Psoas muscle (tissue), 8 donors: Measurements from ENCODE around the gene RETREG2. TPM values are rescaled to one million over a fixed set of nuclear protein-coding genes. Genes with fewer than 3 reads are reported as not detected.

Experiments used
- ATAC-seq, 4 donors: fragments of 200-7000 bp; cut with Tn5 transposase; one replicate each; pipeline ENCODE4 v1.9.1; 2020; ENCODE audit warnings: moderate library complexity in 3 of 4, mild to moderate bottlenecking in 2 of 4
- DNase-seq, 2 donors: peaks; one replicate each; pipeline ENCODE4 v3.0.0-alpha.2; 2020
- H3K27ac ChIP-seq: fragments of 200-600 bp; one replicate; pipeline ENCODE4 v1.8.0; 2022
- H3K27me3 ChIP-seq, 3 donors: fragments of 200-600 bp in 1 of 3; one replicate each; pipeline versions ENCODE4 v1.6.1 to v1.8.0; 2013 to 2022; ENCODE audit warnings: low read length in 2 of 3, mild to moderate bottlenecking in 2 of 3, moderate library complexity in 1 of 3; ENCODE audit not compliant: insufficient read depth in 3 of 3
- H3K36me3 ChIP-seq, 2 donors: fragments of 200-600 bp in 1 of 2; one replicate each; pipeline versions ENCODE4 v1.6.1 to v1.8.0; 2013 to 2022; ENCODE audit warnings: low read depth in 1 of 2, mild to moderate bottlenecking in 1 of 2, moderate library complexity in 1 of 2; ENCODE audit not compliant: insufficient read depth in 1 of 2
- H3K4me1 ChIP-seq: fragments of 200-600 bp; one replicate; pipeline ENCODE4 v1.8.0; 2022
- H3K4me3 ChIP-seq: fragments of 200-600 bp; one replicate; pipeline ENCODE4 v1.8.0; 2022; ENCODE audit warnings: mild to moderate bottlenecking
- H3K9me3 ChIP-seq: fragments of 200-600 bp; one replicate; pipeline ENCODE4 v1.8.0; 2022
- WGBS, 3 donors: extraction: QIAGEN DNeasy Blood & Tissue Kit; methylation state at CpG; one replicate each; pipeline versions ENCODE4 v1.1.6 to v1.1.7; 2013; 5-methylcytosine and 5-hydroxymethylcytosine counted together
- intact Hi-C, 2 donors: fragments of 100-400 bp; cut with DNase I; formaldehyde crosslinking; loops; one replicate each; pipeline versions ENCODE4 v1.11.0 to v1.14.2; 2022
- polyA plus RNA-seq, 3 donors: library from polyadenylated mRNA; stranded (reverse); fragments of 200-250 nt; gene quantifications; one replicate each; pipeline ENCODE4 v1.2.3, GENCODE V29; 2013
- total RNA-seq, 4 donors: library from RNA; stranded (reverse); fragmentation: NEBNext Ultra II Directional in 2 of 4; extraction: Animal tissue kit (Norgen Biotek cat#: 25700) in 2 of 4; gene quantifications; one replicate each; pipeline versions ENCODE4 v1.2.1 to v1.2.4, GENCODE V29; 2021 to 2023
- TF ChIP-seq, protein P1 (sequence below): fragments of 200-600 bp; IDR thresholded peaks from one replicate; pipeline ENCODE4 v1.8.0; 2022; ENCODE audit warnings: antibody characterized with exemption
- donor health status: healthy with polysubstance abuse.
- donor health status: DM: no; HTN: no; CAD: no; lungs with moderate emphysema.
- donor health status: Bipolar disorder and iron deficiency.
- donor health status: healthy.
- donor health status: DM: yes; HTN: yes; CAD: no.
- donor health status: DM: no; HTN: no; CAD: no.
- donor health status: DM: no; HTN: no; CAD: no.
- donor health status: DM: yes; HTN: yes; CAD: no.

RETREG2 gene
- total and polyA plus RNA-seq, 7 donors: 28.1 to 71.4 (median 38.1) TPM

- DNase-seq: peak in 1 of 2 donors; percentile 56
- ATAC-seq: peak in 1 of 4 donors; percentile 6
- TF ChIP-seq, protein P1, sequence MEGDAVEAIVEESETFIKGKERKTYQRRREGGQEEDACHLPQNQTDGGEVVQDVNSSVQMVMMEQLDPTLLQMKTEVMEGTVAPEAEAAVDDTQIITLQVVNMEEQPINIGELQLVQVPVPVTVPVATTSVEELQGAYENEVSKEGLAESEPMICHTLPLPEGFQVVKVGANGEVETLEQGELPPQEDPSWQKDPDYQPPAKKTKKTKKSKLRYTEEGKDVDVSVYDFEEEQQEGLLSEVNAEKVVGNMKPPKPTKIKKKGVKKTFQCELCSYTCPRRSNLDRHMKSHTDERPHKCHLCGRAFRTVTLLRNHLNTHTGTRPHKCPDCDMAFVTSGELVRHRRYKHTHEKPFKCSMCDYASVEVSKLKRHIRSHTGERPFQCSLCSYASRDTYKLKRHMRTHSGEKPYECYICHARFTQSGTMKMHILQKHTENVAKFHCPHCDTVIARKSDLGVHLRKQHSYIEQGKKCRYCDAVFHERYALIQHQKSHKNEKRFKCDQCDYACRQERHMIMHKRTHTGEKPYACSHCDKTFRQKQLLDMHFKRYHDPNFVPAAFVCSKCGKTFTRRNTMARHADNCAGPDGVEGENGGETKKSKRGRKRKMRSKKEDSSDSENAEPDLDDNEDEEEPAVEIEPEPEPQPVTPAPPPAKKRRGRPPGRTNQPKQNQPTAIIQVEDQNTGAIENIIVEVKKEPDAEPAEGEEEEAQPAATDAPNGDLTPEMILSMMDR: no peak
- Histone ChIP-seq H3K4me3 (peak overlapping the region; percentile 100), H3K36me3 (peaks cover 3 to 67% of the 10 kb centered on the region in 2 donors), H3K4me1 (peaks cover 31% of the 10 kb centered on the region), H3K27ac (peak overlapping the region; percentile 87), H3K27me3 (no peaks in the 10 kb centered on the region), H3K9me3 (no peaks in the 10 kb centered on the region)
- WGBS, 3 donors: 3 to 8% (median 4%) methylated on average over 24 to 45 of the region's 45 CpGs
- intact Hi-C loops: loop anchor here (1.0 to 10.0 kb wide), 5 partner anchors 28 to 784 kb away; partner anchors contain the start of genes ABCB6 (in 1 of the 2), CHPF (in 1 of the 2), CTDSP1 (in 1 of the 2) and TMEM198 (in 1 of the 2)
Observed at GRCh38 chr2:219178377-219179175, 501 bp downstream of the RETREG2 start.

DNA sequence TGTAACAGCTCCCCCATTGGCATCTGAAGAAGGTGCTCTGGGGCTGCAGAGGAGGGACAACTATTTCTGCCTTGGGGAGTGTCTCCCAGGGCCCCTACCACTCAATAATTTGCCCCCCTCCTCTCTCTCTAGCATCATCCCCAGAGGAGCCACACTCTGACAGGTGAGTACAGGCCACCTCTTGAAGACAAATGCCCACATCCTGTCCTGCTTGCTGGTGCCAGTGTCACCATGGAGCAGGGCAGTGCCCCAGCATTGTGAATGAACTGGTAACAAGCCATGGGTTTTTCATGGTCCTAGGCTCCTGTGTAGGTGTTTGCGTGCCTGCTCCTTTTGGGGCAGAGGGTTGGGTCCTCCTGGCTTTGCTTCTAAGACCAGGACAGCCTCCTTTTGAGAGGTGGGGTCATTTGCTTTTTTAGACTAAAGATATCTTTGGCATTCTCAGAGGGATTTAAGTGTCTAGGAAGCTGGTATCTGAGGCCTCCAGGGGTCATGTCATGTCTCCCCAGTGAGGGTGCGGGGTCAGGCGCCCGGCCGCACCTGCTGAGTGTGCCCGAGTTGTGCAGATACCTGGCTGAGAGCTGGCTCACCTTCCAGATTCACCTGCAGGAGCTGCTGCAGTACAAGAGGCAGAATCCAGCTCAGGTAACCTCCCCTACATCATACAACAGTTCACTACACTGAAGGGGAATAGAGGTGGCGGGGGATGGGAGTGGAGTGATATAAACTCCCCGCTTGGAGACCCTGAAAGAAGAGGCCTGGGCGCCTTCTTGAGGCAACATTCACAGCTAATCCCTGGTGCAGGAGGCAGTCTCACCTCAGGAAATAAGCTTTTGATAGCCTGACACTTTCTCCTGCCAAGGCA, 1.8 kb downstream of the RETREG2 start:
- Histone ChIP-seq H3K27me3 (no peaks in the 10 kb centered on the region), H3K4me3 (peak overlapping the region; percentile 100), H3K4me1 (peaks cover 22% of the 10 kb centered on the region), H3K27ac (no peak overlapping the region), H3K9me3 (no peaks in the 10 kb centered on the region), H3K36me3 (peaks cover 6 to 64% of the 10 kb centered on the region in 2 donors)
- 95 to 97% (median 95%) methylated on average over 9 of the region's 9 CpGs for WGBS, 3 donors
- DNase-seq: no peak
- TF ChIP-seq, protein P1: no peak
- intact Hi-C loops: loop anchor here (5.0 to 10.0 kb wide), 4 partner anchors 37 to 785 kb away; partner anchors contain the start of genes ABCB6 (in 1 of the 2), CHPF (in 1 of the 2), CTDSP1 (in 1 of the 2) and TMEM198 (in 1 of the 2)
- no peak for ATAC-seq

DNA sequence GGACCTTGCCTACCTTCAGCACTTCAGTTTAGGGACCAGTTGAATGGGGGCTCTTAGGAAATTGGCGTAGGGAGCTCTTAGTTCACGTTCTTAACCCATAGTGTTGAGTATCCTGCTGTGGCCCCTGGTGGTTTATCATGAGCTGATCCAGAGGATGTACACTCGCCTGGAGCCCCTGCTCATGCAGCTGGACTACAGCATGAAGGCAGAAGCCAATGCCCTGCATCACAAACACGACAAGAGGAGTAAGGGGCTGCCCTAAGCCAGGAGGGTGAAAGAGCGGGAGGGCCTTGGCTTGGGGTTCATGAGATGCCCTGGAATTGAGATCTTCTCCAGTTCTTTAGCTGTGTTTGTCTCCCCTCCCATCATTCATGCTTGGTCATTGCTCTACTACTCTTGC, 2.9 kb downstream of the RETREG2 start:
- ATAC-seq: no peak
- Histone ChIP-seq H3K4me1 (peaks cover 11% of the 10 kb centered on the region), H3K9me3 (no peaks in the 10 kb centered on the region), H3K4me3 (no peak overlapping the region), H3K27ac (no peak overlapping the region), H3K36me3 (peaks cover 6 to 65% of the 10 kb centered on the region in 2 donors), H3K27me3 (no peaks in the 10 kb centered on the region)
- WGBS, 3 donors: 88 to 92% (median 89%) methylated on average over 5 of the region's 5 CpGs
- TF ChIP-seq, protein P1: no peak
- no peak for DNase-seq
- intact Hi-C loops: no loop called here

DNA sequence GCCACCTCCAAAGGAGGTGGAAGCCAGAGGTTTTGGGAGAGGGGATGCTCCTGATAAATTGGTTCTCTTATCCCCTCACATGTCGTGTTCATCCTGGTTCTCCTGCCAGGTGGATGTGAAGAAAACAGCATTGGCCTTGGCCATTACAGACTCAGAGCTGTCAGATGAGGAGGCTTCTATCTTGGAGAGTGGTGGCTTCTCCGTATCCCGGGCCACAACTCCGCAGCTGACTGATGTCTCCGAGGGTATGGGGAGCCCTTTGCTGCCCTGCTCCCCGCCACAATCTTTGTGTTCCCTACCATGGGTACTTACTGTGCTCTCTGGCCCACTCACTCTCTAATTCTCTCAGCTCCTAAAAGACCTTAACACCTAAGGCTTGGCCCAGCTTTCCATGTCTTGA, 3.5 kb downstream of the RETREG2 start:
- no peak overlapping the region for H3K27ac ChIP-seq
- H3K9me3 ChIP-seq: no peaks in the 10 kb centered on the region
- ATAC-seq: no peak
- TF ChIP-seq, protein P1: no peak
- no peak overlapping the region for H3K4me3 ChIP-seq
- H3K36me3 ChIP-seq: peaks cover 6 to 66% of the 10 kb centered on the region in 2 donors
- peaks cover 11% of the 10 kb centered on the region for H3K4me1 ChIP-seq
- DNase-seq: no peak
- intact Hi-C loops: no loop called here
- H3K27me3 ChIP-seq: no peaks in the 10 kb centered on the region
- 92 to 96% (median 95%) methylated on average over 6 of the region's 6 CpGs for WGBS, 3 donors
